Measurements from ENCODE around the gene ANAPC5. TPM values are rescaled to one million over a fixed set of nuclear protein-coding genes. Genes with fewer than 3 reads are reported as not detected.

ANAPC5 gene
- total and polyA plus RNA-seq, 2 experiments from 2014 or later, result 128 to 144 TPM

DNA sequence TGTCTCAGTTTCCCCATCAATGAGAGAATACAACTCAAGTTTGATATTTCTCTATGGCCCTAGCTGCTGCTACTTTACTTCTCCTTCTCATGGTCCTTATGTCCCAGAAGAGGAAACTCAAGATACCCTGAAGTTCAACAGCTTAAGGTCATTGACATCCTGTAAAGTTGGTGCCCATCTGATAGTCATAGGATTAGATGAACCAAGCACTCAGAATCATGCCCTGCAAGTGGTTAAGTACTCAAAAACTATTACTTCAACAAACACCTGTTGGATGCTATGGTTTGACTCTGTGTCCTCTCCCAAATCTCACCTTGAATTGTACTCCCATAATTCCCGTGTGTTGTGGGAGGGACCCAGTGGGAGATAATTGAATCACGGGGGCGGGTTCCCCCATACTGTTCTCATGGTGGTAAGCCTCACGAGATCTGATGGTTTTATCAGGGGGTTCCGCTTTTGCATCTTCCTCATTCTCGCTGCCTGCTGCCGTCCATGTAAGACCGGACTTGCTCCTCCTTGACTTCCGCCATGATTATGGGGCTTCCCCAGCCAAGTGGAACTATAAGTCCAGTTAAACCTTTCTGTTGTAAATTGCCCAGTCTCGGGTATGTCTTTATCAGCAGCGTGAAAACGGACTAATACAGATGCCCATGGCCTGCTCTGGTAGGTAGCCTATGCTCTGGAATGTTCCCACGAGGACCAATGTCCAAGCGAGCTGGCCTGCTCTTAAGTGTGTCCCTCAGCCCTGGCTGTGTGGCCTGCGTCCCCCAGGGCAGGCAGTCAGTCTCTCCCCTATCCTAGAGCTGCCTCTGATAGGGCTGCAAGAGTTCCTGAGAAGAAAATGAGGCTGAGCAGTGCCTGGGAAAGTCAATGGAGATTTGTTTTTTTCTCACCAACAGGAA is 73.8 kb downstream of the ANAPC5 start:
- DNase-seq, result no peak
- peak overlapping the region; percentile 25 for H3K4me2 ChIP-seq (ENCODE audit: unreplicated experiment)
- H4K20me1 ChIP-seq (ENCODE audit: insufficient read depth), result no peaks in the 10 kb centered on the region
- H3K27me3 ChIP-seq (replicated peaks; ENCODE audit: insufficient read depth), result no peaks in the 10 kb centered on the region
- no peak overlapping the region for H2AFZ ChIP-seq
- peaks cover 44% of the 10 kb centered on the region for H3F3A ChIP-seq (ENCODE audit: insufficient read depth)
- in situ Hi-C loops (cut with MboI), result no loop called here
- H3K79me2 ChIP-seq (ENCODE audit: insufficient read depth), result peaks cover 38% of the 10 kb centered on the region
- H3K36me3 ChIP-seq (ENCODE audit: low read depth), result 0 out of 2 replicates have a peak, but pooled peaks cover 3% of the 10 kb centered on the region
- H3K4me1 ChIP-seq (ENCODE audit: insufficient read depth), result peaks cover 31% of the 10 kb centered on the region
- 96 to 97% methylated on average over 15 of the region's 15 CpGs for WGBS, 2 experiments (ENCODE audit: low coverage in 1 of 2, low lambda C conversion rate in 2 of 2, missing lambda C conversion rate in 2 of 2)
- H3K9ac ChIP-seq, result peak overlapping the region; percentile 78; the same call in 1 of the 2 replicates
- H3K9me3 ChIP-seq (ENCODE audit: low read depth), result no peaks in the 10 kb centered on the region
- peak overlapping the region; percentile 90 for H3K27ac ChIP-seq
- TF ChIP-seq EZH2 (IDR thresholded peaks at IDR 0.05; ENCODE audit: insufficient read depth, poor library complexity, severe bottlenecking), result no peak
- no peak for TF ChIP-seq EZH2phosphoT487 (IDR thresholded peaks at IDR 0.05; ENCODE audit: insufficient read depth, low read depth)
- H3K4me3 ChIP-seq, result no peak overlapping the region
- no peaks in the 10 kb centered on the region for H3K9me2 ChIP-seq (ENCODE audit: insufficient read depth)

DNA sequence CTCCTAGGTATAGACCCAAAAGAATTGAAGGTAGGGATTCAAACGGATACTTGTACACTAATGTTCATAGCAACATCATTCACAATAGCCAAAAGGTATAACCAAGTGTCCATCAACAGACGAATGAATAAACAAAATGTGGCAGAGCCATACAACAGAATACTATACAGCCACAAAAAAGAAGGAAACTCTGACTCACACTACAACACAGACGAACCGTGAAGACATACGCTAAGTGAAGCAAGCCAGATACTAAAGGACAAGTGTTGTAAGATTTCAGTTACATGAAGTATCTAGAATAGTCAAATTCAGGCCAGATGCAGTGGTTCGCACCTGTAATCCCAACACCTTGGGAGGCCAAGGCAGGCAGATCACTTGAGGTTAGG is 74.8 kb downstream of the ANAPC5 start:
- H2AFZ ChIP-seq, result no peak overlapping the region
- peaks cover 28% of the 10 kb centered on the region for H3K79me2 ChIP-seq (ENCODE audit: insufficient read depth)
- peak overlapping the region; percentile 33 for H3K4me2 ChIP-seq (ENCODE audit: unreplicated experiment)
- H3K9me2 ChIP-seq (ENCODE audit: insufficient read depth), result no peaks in the 10 kb centered on the region
- TF ChIP-seq EZH2phosphoT487 (IDR thresholded peaks at IDR 0.05; ENCODE audit: insufficient read depth, low read depth) (no peak), EZH2 (IDR thresholded peaks at IDR 0.05; ENCODE audit: insufficient read depth, poor library complexity, severe bottlenecking) (no peak)
- H3K4me3 ChIP-seq, result no peak overlapping the region; the same call in none of the 2 replicates
- no peaks in the 10 kb centered on the region for H3K9me3 ChIP-seq (ENCODE audit: low read depth)
- peaks cover 31% of the 10 kb centered on the region for H3K4me1 ChIP-seq (ENCODE audit: insufficient read depth)
- WGBS, 2 experiments (ENCODE audit: low coverage in 1 of 2, low lambda C conversion rate in 2 of 2, missing lambda C conversion rate in 2 of 2), result 66 to 68% methylated on average over 6 of the region's 6 CpGs
- peak overlapping the region; percentile 68 for H3K27ac ChIP-seq
- H4K20me1 ChIP-seq (ENCODE audit: insufficient read depth), result no peaks in the 10 kb centered on the region
- H3K27me3 ChIP-seq (replicated peaks; ENCODE audit: insufficient read depth), result no peaks in the 10 kb centered on the region
- H3K36me3 ChIP-seq (ENCODE audit: low read depth), result no peaks in the 10 kb centered on the region
- peak overlapping the region; percentile 70 for H3K9ac ChIP-seq
- DNase-seq, result peak; percentile 24
- peaks cover 44% of the 10 kb centered on the region for H3F3A ChIP-seq (ENCODE audit: insufficient read depth)
- in situ Hi-C loops (cut with MboI), result no loop called here

DNA sequence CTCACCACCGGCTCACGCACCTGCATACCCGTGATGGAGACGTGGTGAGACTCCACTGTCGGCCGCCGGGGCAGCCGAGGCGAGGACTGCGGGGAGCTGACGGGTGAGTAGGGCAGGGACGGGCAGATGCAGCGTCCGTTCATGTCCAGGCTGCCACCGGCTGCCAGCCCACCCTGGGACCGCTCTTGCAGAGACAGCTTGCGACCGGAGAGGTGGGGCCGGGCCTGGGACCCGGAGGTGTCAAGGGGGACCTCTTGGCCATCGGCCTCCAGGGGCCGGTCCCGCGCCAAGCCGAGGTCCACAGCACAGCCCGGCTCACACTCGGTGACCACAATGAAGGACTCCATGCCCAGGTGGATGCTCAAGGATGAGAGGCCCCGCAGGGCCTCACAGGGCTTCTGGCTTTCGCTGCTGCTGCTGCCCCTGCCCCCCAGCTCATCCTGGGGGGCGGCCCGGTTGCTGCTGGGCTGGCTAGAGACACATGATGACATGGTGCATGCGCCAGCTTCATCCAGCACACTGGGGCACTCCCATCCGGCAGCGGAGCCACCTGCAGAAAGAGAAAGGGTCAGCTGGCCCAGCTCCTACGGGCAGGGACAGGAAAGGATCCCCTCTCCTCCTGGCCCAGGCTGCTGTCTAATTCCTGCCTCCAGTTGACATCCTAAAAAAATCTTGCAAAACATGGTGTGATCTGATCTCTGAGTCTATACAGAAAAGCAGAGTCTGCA is 78.0 kb downstream of the ANAPC5 start:
- peaks cover 23% of the 10 kb centered on the region for H3K4me1 ChIP-seq (ENCODE audit: insufficient read depth)
- no peak overlapping the region for H2AFZ ChIP-seq
- H3K36me3 ChIP-seq (ENCODE audit: low read depth), result peaks cover 10% of the 10 kb centered on the region; the same call in 1 of the 2 replicates
- no peaks in the 10 kb centered on the region for H3K9me2 ChIP-seq (ENCODE audit: insufficient read depth)
- no peak overlapping the region for H3K4me2 ChIP-seq (ENCODE audit: unreplicated experiment)
- H3K79me2 ChIP-seq (ENCODE audit: insufficient read depth), result peaks cover 14% of the 10 kb centered on the region
- in situ Hi-C loops (cut with MboI), result no loop called here
- H3K9ac ChIP-seq, result no peak overlapping the region
- TF ChIP-seq EZH2phosphoT487 (IDR thresholded peaks at IDR 0.05; ENCODE audit: insufficient read depth, low read depth), result no peak
- TF ChIP-seq EZH2 (IDR thresholded peaks at IDR 0.05; ENCODE audit: insufficient read depth, poor library complexity, severe bottlenecking), result no peak
- peaks cover 24% of the 10 kb centered on the region for H3F3A ChIP-seq (ENCODE audit: insufficient read depth)
- DNase-seq, result no peak
- H3K27ac ChIP-seq, result no peak overlapping the region
- no peak overlapping the region for H3K4me3 ChIP-seq
- H3K9me3 ChIP-seq (ENCODE audit: low read depth), result no peaks in the 10 kb centered on the region
- no peaks in the 10 kb centered on the region for H3K27me3 ChIP-seq (replicated peaks; ENCODE audit: insufficient read depth)
- 98% methylated on average over 29 to 35 of the region's 35 CpGs for WGBS, 2 experiments (ENCODE audit: low coverage in 1 of 2, low lambda C conversion rate in 2 of 2, missing lambda C conversion rate in 2 of 2)
- H4K20me1 ChIP-seq (ENCODE audit: insufficient read depth), result no peaks in the 10 kb centered on the region

DNA sequence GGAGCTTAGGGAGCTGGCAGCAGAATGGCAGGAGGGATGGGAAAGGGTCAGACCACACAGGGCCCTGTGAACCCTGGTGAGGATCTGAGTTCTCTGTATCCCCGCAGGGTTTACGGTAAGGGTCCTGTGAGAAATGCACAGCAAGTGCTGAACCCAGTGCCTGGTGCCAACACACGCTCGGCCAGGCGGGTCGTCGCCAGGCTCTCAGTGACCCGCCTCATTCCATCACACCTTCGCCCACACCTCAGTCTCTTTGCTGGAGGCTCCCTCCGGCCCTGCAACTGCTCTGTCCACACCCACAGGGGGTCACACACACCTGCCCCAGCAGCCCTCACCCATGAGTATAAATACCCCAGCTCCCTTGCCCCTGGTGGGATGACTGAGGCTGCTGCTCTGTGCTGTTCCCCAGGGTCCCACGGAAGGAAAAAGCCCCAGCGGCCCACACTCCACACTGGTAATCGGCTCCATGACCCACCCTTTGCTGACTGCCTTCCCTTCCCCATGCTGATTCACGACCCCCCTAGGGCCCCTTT is 78.8 kb downstream of the ANAPC5 start:
- in situ Hi-C loops (cut with MboI), result no loop called here
- H3K79me2 ChIP-seq (ENCODE audit: insufficient read depth), result peaks cover 10% of the 10 kb centered on the region
- H3K9ac ChIP-seq, result no peak overlapping the region
- no peak for DNase-seq
- no peaks in the 10 kb centered on the region for H3K27me3 ChIP-seq (replicated peaks; ENCODE audit: insufficient read depth)
- no peaks in the 10 kb centered on the region for H3K9me3 ChIP-seq (ENCODE audit: low read depth)
- H3K27ac ChIP-seq, result no peak overlapping the region
- H3F3A ChIP-seq (ENCODE audit: insufficient read depth), result peaks cover 20% of the 10 kb centered on the region
- H3K9me2 ChIP-seq (ENCODE audit: insufficient read depth), result no peaks in the 10 kb centered on the region
- H3K4me2 ChIP-seq (ENCODE audit: unreplicated experiment), result no peak overlapping the region
- peaks cover 15% of the 10 kb centered on the region for H3K4me1 ChIP-seq (ENCODE audit: insufficient read depth)
- WGBS, 2 experiments (ENCODE audit: low coverage in 1 of 2, low lambda C conversion rate in 2 of 2, missing lambda C conversion rate in 2 of 2), result 93 to 97% methylated on average over 11 to 14 of the region's 14 CpGs
- H2AFZ ChIP-seq, result no peak overlapping the region
- H4K20me1 ChIP-seq (ENCODE audit: insufficient read depth), result no peaks in the 10 kb centered on the region
- H3K36me3 ChIP-seq (ENCODE audit: low read depth), result peaks cover 18% of the 10 kb centered on the region; the same call in 1 of the 2 replicates
- H3K4me3 ChIP-seq, result no peak overlapping the region
- TF ChIP-seq EZH2phosphoT487 (IDR thresholded peaks at IDR 0.05; ENCODE audit: insufficient read depth, low read depth) (no peak), EZH2 (IDR thresholded peaks at IDR 0.05; ENCODE audit: insufficient read depth, poor library complexity, severe bottlenecking) (no peak)
